GM19463 (cell line): Measurements from ENCODE around the gene TTLL10.
"Not testable (repeated sequence)": the region's sequence is repeated elsewhere in the genome, so short reads cannot be mapped to it uniquely, and the experiment has no call there.

Source experiments
- ATAC-seq: cut with Tn5 transposase; IDR thresholded peaks from one replicate; pipeline ENCODE4 v1.9.1; 2021; ENCODE audit warnings: mild to moderate bottlenecking, moderate library complexity; ENCODE audit not compliant: unreplicated experiment

Gene TTLL10

GRCh38 chr1:1140673-1141072 lies 33.0 kb upstream of the TTLL10 start:
- no peak for ATAC-seq

GRCh38 chr1:1141244-1141910 lies 32.3 kb upstream of the TTLL10 start:
- ATAC-seq: no peak

- no peak for ATAC-seq
These were observed 31.8 kb upstream of the TTLL10 start for GRCh38 chr1:1141911-1142250.

- ATAC-seq: not testable (repeated sequence)
These were observed 31.3 kb upstream of the TTLL10 start for GRCh38 chr1:1142352-1142751.

- no peak for ATAC-seq
These were observed 30.8 kb upstream of the TTLL10 start for GRCh38 chr1:1142844-1143243.

- no peak for ATAC-seq
These were observed 30.0 kb upstream of the TTLL10 start for GRCh38 chr1:1143636-1144035.

GRCh38 chr1:1144122-1144842 lies 29.4 kb upstream of the TTLL10 start:
- no peak for ATAC-seq

- ATAC-seq: no peak
These were observed 28.7 kb upstream of the TTLL10 start for GRCh38 chr1:1144843-1145546.

- no peak for ATAC-seq
These were observed 28.1 kb upstream of the TTLL10 start for GRCh38 chr1:1145547-1145914.

- ATAC-seq: no peak
These were observed 27.7 kb upstream of the TTLL10 start for GRCh38 chr1:1146026-1146425.

- no peak for ATAC-seq
These were observed 27.1 kb upstream of the TTLL10 start for GRCh38 chr1:1146596-1146995.

GRCh38 chr1:1148061-1148460 lies 25.6 kb upstream of the TTLL10 start:
- ATAC-seq: no peak

GRCh38 chr1:1148569-1148968 lies 25.1 kb upstream of the TTLL10 start:
- no peak for ATAC-seq

- no peak for ATAC-seq
These were observed 24.3 kb upstream of the TTLL10 start for GRCh38 chr1:1149416-1149815.

GRCh38 chr1:1150100-1150499 lies 23.6 kb upstream of the TTLL10 start:
- no peak for ATAC-seq

- no peak for ATAC-seq
These were observed 22.4 kb upstream of the TTLL10 start for GRCh38 chr1:1151306-1151705.

- ATAC-seq: not testable (repeated sequence)
These were observed 21.2 kb upstream of the TTLL10 start for GRCh38 chr1:1152431-1152830.

GRCh38 chr1:1153215-1153614 lies 20.5 kb upstream of the TTLL10 start:
- not testable (repeated sequence) for ATAC-seq

GRCh38 chr1:1153874-1154273 lies 19.8 kb upstream of the TTLL10 start:
- no peak for ATAC-seq

GRCh38 chr1:1155258-1155657 lies 18.4 kb upstream of the TTLL10 start:
- no peak for ATAC-seq

GRCh38 chr1:1156140-1157032 lies 17.3 kb upstream of the TTLL10 start:
- ATAC-seq: no peak
